Endothelial cell of umbilical vein (primary cell): ENCODE results near the gene GRB14. TPM values are rescaled to one million over a fixed set of nuclear protein-coding genes. Genes with fewer than 3 reads are reported as not detected.

ENCODE experiments used
- BruUV-seq: library from RNA; stranded (reverse); fragments of 400-500 nt; replicated peaks from 2 replicates; lab custom pipeline; 2021; lab: Mats Ljungman, UMichigan
- CTCF ChIA-PET: fragments of 300-600, 350-600 bp; sonication (Branson Sonifier 250); formaldehyde crosslinking; loops from one replicate; lab custom pipeline; 2021; ENCODE audit warnings: antibody characterized with exemption, inconsistent platforms; lab: Charles Lee
- POLR2A ChIA-PET: fragments of 300-600, 350-600 bp; sonication (Branson Sonifier 250); formaldehyde crosslinking; loops from one replicate; lab custom pipeline; 2021; ENCODE audit warnings: antibody characterized with exemption, inconsistent platforms; lab: Charles Lee
- DNase-seq: peaks from one replicate; pipeline ENCODE4 v3.0.0-alpha.2; 2011; ENCODE audit warnings: low read depth, low spot score
- FAIRE-seq: peaks from 2 replicates; lab custom pipeline; 2011; peaks lifted over from hg19 to GRCh38; lab: Jason Lieb, UNC
- H2AFZ ChIP-seq: 2 replicates; pipeline ENCODE4 v1.6.0; 2012; ENCODE audit warnings: low read depth, low read length, control low read depth, inconsistent platforms
- H3K27ac ChIP-seq: 2 replicates; pipeline ENCODE4 v1.5.1; 2011; ENCODE audit warnings: low read depth, mild to moderate bottlenecking, control low read depth, low read length, moderate library complexity; ENCODE audit not compliant: insufficient read depth
- H3K27me3 ChIP-seq, 2 experiments: 2 replicates each; pipeline versions ENCODE4 v1.6.0 to v1.6.1; 2011; ENCODE audit warnings: low read length in 2 of 2, mixed read lengths in 1 of 2; ENCODE audit not compliant: control insufficient read depth in 2 of 2, insufficient read depth in 2 of 2
- H3K36me3 ChIP-seq, 2 experiments: 2 replicates in 1 of 2; 3 replicates in 1 of 2; pipeline ENCODE4 v1.5.1; 2011; ENCODE audit warnings: low read length in 2 of 2, mild to moderate bottlenecking in 1 of 2, moderate library complexity in 1 of 2; ENCODE audit not compliant: control insufficient read depth in 2 of 2, insufficient read depth in 2 of 2; ENCODE audit errors: extremely low read depth in 1 of 2
- H3K4me1 ChIP-seq: 3 replicates; pipeline ENCODE4 v1.5.1; 2011; ENCODE audit warnings: mild to moderate bottlenecking, low read length; ENCODE audit not compliant: control insufficient read depth, insufficient read depth; ENCODE audit errors: extremely low read depth
- H3K4me2 ChIP-seq: 2 replicates; pipeline ENCODE4 v1.6.1; 2011; ENCODE audit warnings: low read length, control low read depth, mixed read lengths; ENCODE audit not compliant: insufficient read depth
- H3K4me3 ChIP-seq, 3 experiments: fragments of 200-600 bp in 1 of 3; sonication (generic), shearing (Covaris generic) in 1 of 3; replicated peaks in 1 of 3; 2 replicates each; pipeline ENCODE4 v1.5.1; 2011 to 2016; ENCODE audit warnings: control low read depth in 3 of 3, low read length in 3 of 3, mild to moderate bottlenecking in 2 of 3, inconsistent platforms in 1 of 3, low read depth in 1 of 3, moderate library complexity in 1 of 3; ENCODE audit not compliant: insufficient read depth in 1 of 3
- H3K79me2 ChIP-seq: 2 replicates; pipeline ENCODE4 v1.6.0; 2012; ENCODE audit warnings: low read length, inconsistent platforms; ENCODE audit not compliant: control insufficient read depth, insufficient read depth
- H3K9ac ChIP-seq: replicated peaks from 2 replicates; pipeline ENCODE3; 2011; ENCODE audit warnings: low read length, control low read depth; ENCODE audit not compliant: insufficient read depth; ENCODE audit errors: extremely low read depth
- H3K9me1 ChIP-seq: replicated peaks from 3 replicates; pipeline ENCODE4 v1.6.0; 2011; ENCODE audit warnings: mild to moderate bottlenecking, low read length; ENCODE audit not compliant: control insufficient read depth, insufficient read depth; ENCODE audit errors: extremely low read depth
- H3K9me3 ChIP-seq: replicated peaks from 2 replicates; pipeline ENCODE4 v1.5.1; 2012; ENCODE audit warnings: low read length, inconsistent platforms; ENCODE audit not compliant: control insufficient read depth, insufficient read depth
- H4K20me1 ChIP-seq: replicated peaks from 2 replicates; pipeline ENCODE3; 2011; ENCODE audit warnings: mild to moderate bottlenecking, low read length; ENCODE audit not compliant: control insufficient read depth, insufficient read depth; ENCODE audit errors: extremely low read depth
- CTCF ChIP-seq, 2 donors: IDR thresholded peaks; 1 replicate in 1 of 2; 2 replicates in 1 of 2; pipeline ENCODE4 v1.5.1; 2011; ENCODE audit warnings: low read length in 2 of 2, mild to moderate bottlenecking in 2 of 2, moderate library complexity in 2 of 2, control low read depth in 1 of 2, inconsistent platforms in 1 of 2, low read depth in 1 of 2; ENCODE audit not compliant: insufficient read depth in 1 of 2; ENCODE audit errors: extremely low read depth in 1 of 2
- EZH2 ChIP-seq: IDR thresholded peaks from 2 replicates; pipeline ENCODE4 v1.6.1; 2012; ENCODE audit warnings: borderline replicate concordance, low read depth, mild to moderate bottlenecking, moderate library complexity, low read length, inconsistent platforms; ENCODE audit not compliant: severe bottlenecking
- FOS ChIP-seq: IDR thresholded peaks from 2 replicates; pipeline ENCODE4 v1.6.1; 2011; ENCODE audit warnings: mild to moderate bottlenecking, low read length, moderate library complexity, borderline replicate concordance; ENCODE audit not compliant: insufficient read depth
- GATA2 ChIP-seq: IDR thresholded peaks from 2 replicates; pipeline ENCODE4 v1.7.0; 2011; ENCODE audit warnings: low read depth, mild to moderate bottlenecking, moderate library complexity, mixed read lengths, low read length; ENCODE audit not compliant: insufficient read length, insufficient read depth
- JUN ChIP-seq: IDR thresholded peaks from 2 replicates; pipeline ENCODE4 v1.6.1; 2011; ENCODE audit warnings: borderline replicate concordance, low read depth; ENCODE audit not compliant: insufficient read length, insufficient read depth
- MYC ChIP-seq: IDR thresholded peaks from one replicate; pipeline ENCODE4 v1.6.1; 2011; ENCODE audit warnings: mild to moderate bottlenecking, low read depth, low read length
- POLR2A ChIP-seq: IDR thresholded peaks from 2 replicates; pipeline ENCODE4 v1.6.1; 2012; ENCODE audit warnings: low read depth, mild to moderate bottlenecking, control low read depth, low read length
- POLR2AphosphoS5 ChIP-seq: IDR thresholded peaks from 2 replicates; pipeline ENCODE4 v1.6.1; 2012; ENCODE audit warnings: low read depth, mild to moderate bottlenecking, control low read depth, low read length, moderate library complexity; ENCODE audit not compliant: insufficient read depth
- dilution Hi-C: fragments of 300-500 bp; cut with MboI; formaldehyde crosslinking; loops from one replicate; pipeline ENCODE4 v1.15.0; 2019; ENCODE audit warnings: low sequenced_read_pairs; ENCODE audit not compliant: extremely low pct_ligation_motif_present
- intact Hi-C: fragments of 100-400 bp; cut with micrococcal nuclease; formaldehyde crosslinking; loops from one replicate; pipeline ENCODE4 v1.10.0; 2022
- polyA plus RNA-seq, 4 experiments: library from polyadenylated mRNA; depleted of rRNA in 3 of 4; stranded (reverse) in 3 of 4; unstranded in 1 of 4; fragments of >200 nt; gene quantifications; 2 replicates each; pipeline versions ENCODE4 v1.2.1 to v1.2.3, GENCODE V29; 2011 to 2012; ENCODE audit warnings: missing spikeins in 1 of 4
- total RNA-seq: library from RNA; stranded (reverse); gene quantifications from 2 replicates; pipeline ENCODE4 v1.2.3, GENCODE V29; 2021
- TF ChIP-seq, protein P1 (sequence below): IDR thresholded peaks from 2 replicates; pipeline ENCODE4 v1.6.1; 2011; ENCODE audit not compliant: insufficient read depth, insufficient read length

Gene GRB14
- total and polyA plus RNA-seq, 2 donors (not counting 3 experiments of a cell fraction or from before 2014, with no cell fraction given): 3.0 to 10.3 TPM

DNA sequence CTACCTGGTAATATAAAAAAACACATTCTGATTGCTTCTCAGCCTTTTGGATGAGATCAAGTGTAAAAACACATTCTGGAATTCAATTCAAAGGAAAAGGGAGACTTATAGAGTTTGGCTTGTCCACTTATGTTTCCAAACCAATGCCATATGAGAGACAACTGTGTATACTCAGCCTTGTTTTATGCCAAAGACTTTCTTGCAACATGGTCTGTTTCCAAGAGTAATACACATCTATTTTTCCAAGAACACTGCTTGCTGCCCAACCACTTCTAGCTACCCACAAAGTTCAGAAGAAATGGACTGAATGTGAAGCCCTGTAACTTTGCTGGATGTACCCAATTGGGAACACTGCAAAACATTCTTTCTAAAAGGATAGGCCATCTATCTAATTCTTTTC is 48.0 kb upstream of the GRB14 start:
- POLR2A ChIA-PET: no interaction called here

DNA sequence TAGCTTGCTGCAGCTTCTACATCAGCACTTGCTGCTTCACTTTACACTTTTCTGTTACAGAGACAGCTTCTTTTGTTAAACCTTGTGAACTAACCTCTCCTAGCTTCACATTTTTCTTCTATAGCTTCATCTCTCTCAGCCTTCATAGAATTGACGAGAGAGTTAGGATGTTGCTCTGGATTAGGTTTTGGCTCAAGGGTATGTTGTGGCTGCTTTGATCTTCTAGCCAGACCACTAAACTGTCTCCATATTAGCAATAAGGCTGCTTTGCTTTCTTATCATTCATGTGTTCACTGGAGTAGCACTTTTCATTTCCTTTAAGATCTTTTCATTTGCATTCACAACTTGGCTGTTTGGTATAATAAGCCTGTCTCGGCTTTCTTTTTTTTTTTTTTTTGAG is 46.3 kb upstream of the GRB14 start:
- Histone ChIP-seq H3K27ac (no peak overlapping the region), H3K4me2 (no peak overlapping the region), H3K79me2 (no peaks in the 10 kb centered on the region), H3K9ac (no peak overlapping the region), H3K9me1 (no peaks in the 10 kb centered on the region), H2AFZ (no peak overlapping the region), H4K20me1 (no peaks in the 10 kb centered on the region), H3K9me3 (no peaks in the 10 kb centered on the region), H3K27me3 (no peaks in the 10 kb centered on the region), H3K36me3 (no peaks in the 10 kb centered on the region), H3K4me1 (no peaks in the 10 kb centered on the region), H3K4me3 (no peak overlapping the region)
- dilution Hi-C loops (no loop called here), intact Hi-C loops (no loop called here)
- POLR2A ChIA-PET: no interaction called here
- FAIRE-seq: no peak
- CTCF ChIA-PET: interaction anchor here (1.4 kb wide), 1 partner anchor 108 kb away, joined by 3 read pairs; no protein-coding TSS in a partner anchor
- TF ChIP-seq POLR2A (no peak), EZH2 (no peak), FOS (no peak), JUN (no peak), POLR2AphosphoS5 (no peak), CTCF (IDR thresholded peaks at IDR 0.05; ENCODE audit: extremely low read depth in 1 of 2, insufficient read depth in 1 of 2, low read depth in 1 of 2, low read length in 2 of 2) (no peak), MYC (no peak), GATA2 (no peak)
- TF ChIP-seq, protein P1, sequence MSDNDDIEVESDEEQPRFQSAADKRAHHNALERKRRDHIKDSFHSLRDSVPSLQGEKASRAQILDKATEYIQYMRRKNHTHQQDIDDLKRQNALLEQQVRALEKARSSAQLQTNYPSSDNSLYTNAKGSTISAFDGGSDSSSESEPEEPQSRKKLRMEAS: no peak
- no TSS peak for BruUV-seq
- no peak for DNase-seq

More for the DNA sequence above, 48.0 kb upstream of the GRB14 start:
- no peaks in the 10 kb centered on the region for H3K27me3 ChIP-seq
- no TSS peak for BruUV-seq
- intact Hi-C loops (no loop called here), dilution Hi-C loops (no loop called here)
- H3K4me3 ChIP-seq: no peak overlapping the region
- FAIRE-seq: no peak
- H4K20me1 ChIP-seq: no peaks in the 10 kb centered on the region
- no peaks in the 10 kb centered on the region for H3K9me1 ChIP-seq
- H2AFZ ChIP-seq: no peak overlapping the region
- TF ChIP-seq, protein P1: no peak
- TF ChIP-seq JUN (no peak), GATA2 (no peak), MYC (no peak), FOS (no peak)
- H3K36me3 ChIP-seq: no peaks in the 10 kb centered on the region
- H3K9me3 ChIP-seq: no peaks in the 10 kb centered on the region
- no peaks in the 10 kb centered on the region for H3K79me2 ChIP-seq
- H3K4me2 ChIP-seq: no peak overlapping the region
- CTCF ChIA-PET: no interaction called here
- H3K4me1 ChIP-seq: no peaks in the 10 kb centered on the region
- H3K27ac ChIP-seq: no peak overlapping the region
- no peak overlapping the region for H3K9ac ChIP-seq
- no peak for DNase-seq
